ENCODE results near the gene LMTK3.

LMTK3 gene

DNA sequence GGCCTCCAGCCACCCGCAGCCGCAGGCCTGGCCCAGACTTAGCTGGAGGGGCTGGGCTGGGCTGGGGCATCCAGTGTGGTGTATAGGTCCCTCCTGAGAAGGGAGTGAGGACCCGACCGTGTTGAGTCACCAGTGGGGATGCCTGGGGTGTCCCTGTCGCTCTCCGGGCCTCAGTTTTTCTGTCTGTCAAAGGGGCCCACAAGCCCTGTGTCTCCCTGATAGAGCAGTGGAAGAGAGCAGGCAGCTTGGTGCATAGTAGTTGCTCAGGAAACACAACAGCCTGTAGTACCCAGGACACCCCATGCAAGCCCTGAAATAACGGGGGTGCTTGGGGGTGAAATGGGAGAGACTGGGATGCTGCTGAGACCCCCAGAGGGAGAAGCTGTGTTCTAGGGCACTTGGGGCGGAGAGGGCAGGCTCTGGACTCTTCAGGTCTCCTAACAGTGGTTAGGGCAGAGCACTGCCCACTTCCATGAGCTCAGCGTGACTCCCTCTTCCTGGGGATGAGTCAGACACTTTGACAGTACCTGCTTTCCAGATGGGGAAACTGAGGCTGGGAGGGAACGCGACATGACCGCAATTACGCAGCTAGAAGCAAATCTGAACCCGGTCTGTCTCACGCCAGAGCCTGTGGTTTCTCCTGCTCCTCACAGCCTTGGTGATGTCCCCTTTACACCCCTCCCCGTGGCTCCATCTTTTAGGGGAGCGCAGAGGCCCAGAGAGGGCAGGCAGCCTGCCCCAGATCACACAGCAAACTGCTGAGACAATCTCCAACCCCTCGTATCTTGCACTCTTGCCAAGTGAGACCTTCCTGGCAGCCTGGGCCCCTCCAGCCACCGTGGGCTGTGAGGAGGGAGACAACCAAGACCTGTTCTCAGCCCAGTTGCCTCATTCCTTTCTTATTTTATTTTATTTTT, 41.0 kb upstream of the LMTK3 start:
- Histone ChIP-seq H2BK12ac (ENCODE audit: low read length in 2 of 2) (peak overlapping the region; percentile 28 to 50), H4K91ac (ENCODE audit: low read length) (no peak overlapping the region), H3K36me3 (ENCODE audit: control insufficient read depth in 1 of 2, insufficient read depth in 2 of 2, low read depth in 1 of 2, low read length in 2 of 2) (no peaks in the 10 kb centered on the region), H3K27me3 (ENCODE audit: control insufficient read depth in 1 of 2, insufficient read depth in 1 of 2, low read length in 2 of 2) (peaks cover 5 to 25% of the 10 kb centered on the region in 2 experiments), H2BK15ac (ENCODE audit: low read depth, poor library complexity, severe bottlenecking) (peak overlapping the region; percentile 0), H3K4ac (ENCODE audit: low read depth in 1 of 2, low read length in 2 of 2) (peak overlapping the region in 1 of 2 experiments; percentile 6), H2BK5ac (ENCODE audit: low read depth, low read length, poor library complexity, severe bottlenecking) (no peak overlapping the region), H3K14ac (ENCODE audit: low read length in 2 of 2) (peak overlapping the region in 1 of 2 experiments; percentile 58), H2AFZ (ENCODE audit: low read depth, low read length) (no peak overlapping the region), H3K4me3 (ENCODE audit: insufficient read depth in 1 of 2, low read depth in 1 of 2, low read length in 2 of 2) (no peak overlapping the region), H3K9me3 (ENCODE audit: control insufficient read depth, low read length) (no peaks in the 10 kb centered on the region), H2AK5ac (ENCODE audit: low read length, severe bottlenecking) (peak overlapping the region; percentile 33), H3K27ac (ENCODE audit: low read length, poor library complexity, severe bottlenecking) (no peak overlapping the region), H3K18ac (ENCODE audit: low read depth in 1 of 2, low read length in 2 of 2) (peak overlapping the region in 1 of 2 experiments; percentile 67), H4K8ac (ENCODE audit: low read length) (no peak overlapping the region), H3K4me2 (ENCODE audit: low read length, poor library complexity, severe bottlenecking) (no peak overlapping the region), H3K79me1 (replicated peaks; ENCODE audit: low read length, poor library complexity, severe bottlenecking) (no peaks in the 10 kb centered on the region), H3K23ac (ENCODE audit: low read length in 2 of 2) (no peak overlapping the region), H2BK120ac (ENCODE audit: low read depth, low read length) (no peak overlapping the region), H3K9ac (ENCODE audit: low read length) (no peak overlapping the region), H3K4me1 (ENCODE audit: control insufficient read depth, insufficient read depth, low read depth, low read length) (peaks cover 25% of the 10 kb centered on the region)
- 85% methylated on average over 18 of the region's 19 CpGs for WGBS
- DNase-seq: no peak

DNA sequence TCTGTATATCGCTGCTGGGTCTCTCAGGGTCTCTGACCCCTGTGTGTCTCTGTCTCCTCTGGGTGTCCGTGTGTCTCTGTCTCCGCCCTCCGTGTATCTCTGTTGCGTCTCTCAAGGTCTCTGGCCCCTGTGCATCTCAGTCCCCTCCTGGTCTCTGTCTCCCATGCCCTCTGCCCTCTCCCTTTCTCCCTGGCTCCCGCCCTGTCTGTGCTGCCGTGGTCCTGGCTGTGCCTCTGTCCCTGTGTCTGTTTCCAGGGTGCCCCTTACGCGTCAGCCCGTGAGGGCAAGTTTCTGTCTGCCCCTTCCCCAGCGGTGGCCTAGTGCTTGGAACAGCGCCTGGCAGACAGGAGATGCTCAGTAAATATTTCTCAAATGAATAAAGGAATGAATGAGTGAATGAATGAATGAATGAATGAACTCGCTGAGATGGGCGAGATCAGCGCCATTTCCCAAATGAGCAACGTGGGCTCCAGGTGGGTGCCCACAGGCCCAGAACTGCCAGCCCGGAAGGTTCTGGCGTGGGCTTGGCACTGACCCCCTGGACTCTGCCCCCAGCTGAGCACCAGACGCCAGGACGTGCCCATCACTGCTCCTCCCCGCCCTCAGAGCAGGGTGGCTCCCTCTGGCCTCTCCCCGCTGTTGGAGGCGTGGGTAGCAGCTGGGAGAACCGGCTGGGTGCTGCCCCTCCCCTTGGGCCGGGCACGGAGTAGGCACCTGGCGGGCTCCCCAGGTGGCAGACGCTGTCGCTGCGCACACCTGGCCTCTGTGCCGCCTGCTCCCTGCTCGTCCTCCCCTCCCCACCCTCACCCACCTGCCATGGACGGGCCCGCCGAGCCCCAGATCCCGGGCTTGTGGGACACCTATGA, 40.0 kb upstream of the LMTK3 start, which contains the start of gene SULT2B1:
Gene SULT2B1, plus strand, starts transcription at position 736 of the 866 bp plus-strand sequence. Its CDS starts 81 bp downstream, at position 817.
- Histone ChIP-seq H3K27ac (ENCODE audit: low read length, poor library complexity, severe bottlenecking) (no peak within 1 kb of the TSS), H3K4me2 (ENCODE audit: low read length, poor library complexity, severe bottlenecking) (no peak within 1 kb of the TSS), H3K4me1 (ENCODE audit: control insufficient read depth, insufficient read depth, low read depth, low read length) (peaks cover 25% of the 10 kb centered on the region), H2BK5ac (ENCODE audit: low read depth, low read length, poor library complexity, severe bottlenecking) (no peak within 1 kb of the TSS), H2AK5ac (ENCODE audit: low read length, severe bottlenecking) (peak within 1 kb of the TSS; percentile 49), H2BK15ac (ENCODE audit: low read depth, poor library complexity, severe bottlenecking) (peak within 1 kb of the TSS; percentile 0), H4K8ac (ENCODE audit: low read length) (peak within 1 kb of the TSS; percentile 7), H3K4me3 (ENCODE audit: insufficient read depth in 1 of 2, low read depth in 1 of 2, low read length in 2 of 2) (no peak within 1 kb of the TSS), H2AFZ (ENCODE audit: low read depth, low read length) (no peak within 1 kb of the TSS), H3K27me3 (ENCODE audit: control insufficient read depth in 1 of 2, insufficient read depth in 1 of 2, low read length in 2 of 2) (peaks cover 5 to 25% of the 10 kb centered on the region in 2 experiments), H3K9me3 (ENCODE audit: control insufficient read depth, low read length) (no peaks in the 10 kb centered on the region), H3K79me1 (replicated peaks; ENCODE audit: low read length, poor library complexity, severe bottlenecking) (no peaks in the 10 kb centered on the region), H3K9ac (ENCODE audit: low read length) (no peak within 1 kb of the TSS), H2BK12ac (ENCODE audit: low read length in 2 of 2) (peak within 1 kb of the TSS; percentile 28 to 50), H3K18ac (ENCODE audit: low read depth in 1 of 2, low read length in 2 of 2) (peak within 1 kb of the TSS in 1 of 2 experiments; percentile 67), H3K36me3 (ENCODE audit: control insufficient read depth in 1 of 2, insufficient read depth in 2 of 2, low read depth in 1 of 2, low read length in 2 of 2) (no peaks in the 10 kb centered on the region), H3K4ac (ENCODE audit: low read depth in 1 of 2, low read length in 2 of 2) (peak within 1 kb of the TSS in 1 of 2 experiments; percentile 6), H4K91ac (ENCODE audit: low read length) (peak within 1 kb of the TSS; percentile 47), H3K14ac (ENCODE audit: low read length in 2 of 2) (peak within 1 kb of the TSS in 1 of 2 experiments; percentile 58), H3K23ac (ENCODE audit: low read length in 2 of 2) (no peak within 1 kb of the TSS), H2BK120ac (ENCODE audit: low read depth, low read length) (no peak within 1 kb of the TSS)
- 90% methylated on average over 30 of the region's 36 CpGs for WGBS
- no peak for DNase-seq

DNA sequence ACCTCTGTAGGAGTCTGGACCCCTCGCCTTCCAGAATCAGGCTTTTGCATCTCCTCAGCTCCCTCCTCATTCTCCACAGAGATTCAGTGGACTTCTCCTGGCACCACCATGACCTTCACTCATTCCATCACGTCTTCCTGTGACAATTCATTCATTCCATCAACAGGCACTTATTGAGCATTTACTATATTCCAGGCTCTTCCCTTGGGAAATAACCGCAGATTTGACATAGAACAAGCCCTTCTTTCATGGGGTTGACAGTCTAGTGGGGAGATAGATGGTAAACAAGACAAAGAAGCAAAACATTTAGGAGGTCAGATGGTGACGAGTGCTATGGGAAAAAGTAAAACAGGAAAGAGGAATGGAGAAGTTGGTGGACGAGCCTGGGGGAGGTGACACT, 37.7 kb upstream of the LMTK3 start:
- Histone ChIP-seq H3K36me3 (ENCODE audit: control insufficient read depth in 1 of 2, insufficient read depth in 2 of 2, low read depth in 1 of 2, low read length in 2 of 2) (no peaks in the 10 kb centered on the region), H4K91ac (ENCODE audit: low read length) (no peak overlapping the region), H3K9me3 (ENCODE audit: control insufficient read depth, low read length) (no peaks in the 10 kb centered on the region), H3K27ac (ENCODE audit: low read length, poor library complexity, severe bottlenecking) (no peak overlapping the region), H2BK15ac (ENCODE audit: low read depth, poor library complexity, severe bottlenecking) (no peak overlapping the region), H3K4me2 (ENCODE audit: low read length, poor library complexity, severe bottlenecking) (no peak overlapping the region), H3K14ac (ENCODE audit: low read length in 2 of 2) (no peak overlapping the region), H3K23ac (ENCODE audit: low read length in 2 of 2) (no peak overlapping the region), H3K4me1 (ENCODE audit: control insufficient read depth, insufficient read depth, low read depth, low read length) (peaks cover 15% of the 10 kb centered on the region), H2AK5ac (ENCODE audit: low read length, severe bottlenecking) (no peak overlapping the region), H3K9ac (ENCODE audit: low read length) (no peak overlapping the region), H3K79me1 (replicated peaks; ENCODE audit: low read length, poor library complexity, severe bottlenecking) (no peaks in the 10 kb centered on the region), H3K27me3 (ENCODE audit: control insufficient read depth in 1 of 2, insufficient read depth in 1 of 2, low read length in 2 of 2) (peaks cover 5 to 27% of the 10 kb centered on the region in 2 experiments), H3K4me3 (ENCODE audit: insufficient read depth in 1 of 2, low read depth in 1 of 2, low read length in 2 of 2) (no peak overlapping the region), H2BK12ac (ENCODE audit: low read length in 2 of 2) (no peak overlapping the region), H2BK120ac (ENCODE audit: low read depth, low read length) (no peak overlapping the region), H2BK5ac (ENCODE audit: low read depth, low read length, poor library complexity, severe bottlenecking) (no peak overlapping the region), H3K4ac (ENCODE audit: low read depth in 1 of 2, low read length in 2 of 2) (no peak overlapping the region), H2AFZ (ENCODE audit: low read depth, low read length) (no peak overlapping the region), H3K18ac (ENCODE audit: low read depth in 1 of 2, low read length in 2 of 2) (no peak overlapping the region), H4K8ac (ENCODE audit: low read length) (no peak overlapping the region)
- DNase-seq: no peak
- WGBS: 71% methylated on average over 5 of the region's 5 CpGs

Data from mesenchymal stem cell (in vitro differentiated cells and primary cell).